Osteocyte (in vitro differentiated cells): ENCODE measurements around the gene ARHGAP42. TPM values are rescaled to one million over a fixed set of nuclear protein-coding genes. Genes with fewer than 3 reads are reported as not detected.

Source experiments
- DNase-seq: peaks from one replicate; pipeline ENCODE4 v3.0.0; 2021; ENCODE audit warnings: mixed read lengths; ENCODE audit not compliant: unreplicated experiment; ENCODE audit errors: extremely low spot score
- H3K27ac Mint-ChIP-seq: one replicate; pipeline ENCODE4 v1.8.0; 2021; ENCODE audit warnings: mild to moderate bottlenecking, mixed read lengths; ENCODE audit not compliant: unreplicated experiment
- H3K27me3 Mint-ChIP-seq: one replicate; pipeline ENCODE4 v1.8.0; 2021; ENCODE audit warnings: mixed read lengths; ENCODE audit not compliant: unreplicated experiment
- H3K36me3 Mint-ChIP-seq: one replicate; pipeline ENCODE4 v1.8.0; 2021; ENCODE audit warnings: mixed read lengths; ENCODE audit not compliant: unreplicated experiment
- H3K4me1 Mint-ChIP-seq: one replicate; pipeline ENCODE4 v1.8.0; 2021; ENCODE audit warnings: mixed read lengths; ENCODE audit not compliant: unreplicated experiment
- H3K4me3 Mint-ChIP-seq: one replicate; pipeline ENCODE4 v1.8.0; 2021; ENCODE audit warnings: mild to moderate bottlenecking, moderate library complexity, mixed read lengths; ENCODE audit not compliant: unreplicated experiment
- H3K9me3 Mint-ChIP-seq: one replicate; pipeline ENCODE4 v1.8.0; 2021; ENCODE audit warnings: mixed read lengths; ENCODE audit not compliant: unreplicated experiment
- CTCF ChIP-seq: fragments of 200-600 bp; sonication (generic); IDR thresholded peaks from 2 replicates; pipeline ENCODE4 v1.5.0; 2021; ENCODE audit warnings: antibody characterized with exemption, mild to moderate bottlenecking, moderate library complexity
- total RNA-seq: library from RNA; stranded (reverse); gene quantifications from 2 replicates; pipeline ENCODE4 v1.2.1, GENCODE V29; 2021

Gene ARHGAP42
- total RNA-seq, 1 donor from 2014 or later: 12.7 TPM

- no peak for TF ChIP-seq CTCF
- Mint-ChIP-seq H3K4me1 (peaks cover 9% of the 10 kb centered on the region), H3K27ac (no peak overlapping the region), H3K9me3 (no peaks in the 10 kb centered on the region), H3K4me3 (no peak overlapping the region), H3K27me3 (no peaks in the 10 kb centered on the region), H3K36me3 (peaks cover 15% of the 10 kb centered on the region)
- DNase-seq: no peak
These were observed 82.1 kb downstream of the ARHGAP42 start for GRCh38 chr11:100769165-100769564.

GRCh38 chr11:100769617-100770016, 82.5 kb downstream of the ARHGAP42 start:
- no peak for TF ChIP-seq CTCF
- no peak for DNase-seq
- Mint-ChIP-seq H3K4me1 (peaks cover 9% of the 10 kb centered on the region), H3K9me3 (no peaks in the 10 kb centered on the region), H3K27me3 (no peaks in the 10 kb centered on the region), H3K36me3 (peaks cover 19% of the 10 kb centered on the region), H3K4me3 (no peak overlapping the region), H3K27ac (no peak overlapping the region)

GRCh38 chr11:100774132-100774531, 87.0 kb downstream of the ARHGAP42 start:
- peaks cover 20% of the 10 kb centered on the region for H3K36me3 Mint-ChIP-seq
- no peak overlapping the region for H3K4me3 Mint-ChIP-seq
- H3K27me3 Mint-ChIP-seq: no peaks in the 10 kb centered on the region
- peaks cover 13% of the 10 kb centered on the region for H3K4me1 Mint-ChIP-seq
- no peak for TF ChIP-seq CTCF
- no peak overlapping the region for H3K27ac Mint-ChIP-seq
- H3K9me3 Mint-ChIP-seq: no peaks in the 10 kb centered on the region
- DNase-seq: no peak

- Mint-ChIP-seq H3K27me3 (no peaks in the 10 kb centered on the region), H3K36me3 (peaks cover 20% of the 10 kb centered on the region), H3K4me3 (no peak overlapping the region), H3K9me3 (no peaks in the 10 kb centered on the region), H3K27ac (no peak overlapping the region), H3K4me1 (peaks cover 10% of the 10 kb centered on the region)
- TF ChIP-seq CTCF: no peak
- no peak for DNase-seq
These were observed 87.8 kb downstream of the ARHGAP42 start for GRCh38 chr11:100774859-100775258.

GRCh38 chr11:100776212-100776896, 89.3 kb downstream of the ARHGAP42 start:
- Mint-ChIP-seq H3K9me3 (no peaks in the 10 kb centered on the region), H3K4me1 (peaks cover 10% of the 10 kb centered on the region), H3K27me3 (no peaks in the 10 kb centered on the region), H3K27ac (no peak overlapping the region), H3K4me3 (no peak overlapping the region), H3K36me3 (peaks cover 17% of the 10 kb centered on the region)
- TF ChIP-seq CTCF: no peak
- no peak for DNase-seq
